Right renal pelvis (tissue), 4 donors: ENCODE results near the gene YPEL4. TPM values are rescaled to one million over a fixed set of nuclear protein-coding genes. Genes with fewer than 3 reads are reported as not detected.
A peak's percentile ranks its signal among the peaks of the same experiment; 100 is the strongest.
"Not testable (repeated sequence)": the region's sequence is repeated elsewhere in the genome, so short reads cannot be mapped to it uniquely, and the experiment has no call there.

Experiments
- DNase-seq, 4 donors: peaks; one replicate each; pipeline ENCODE4 v3.0.0-alpha.2; 2013; ENCODE audit warnings: low read depth in 4 of 4, low spot score in 3 of 4, missing footprints in 1 of 4
- polyA plus RNA-seq, 4 donors: library from polyadenylated mRNA; unstranded; fragments of 120-200 nt; gene quantifications; one replicate each; pipeline ENCODE4 v1.2.1, GENCODE V29; 2013; ENCODE audit not compliant: insufficient read length in 4 of 4

The YPEL4 gene, protein sequence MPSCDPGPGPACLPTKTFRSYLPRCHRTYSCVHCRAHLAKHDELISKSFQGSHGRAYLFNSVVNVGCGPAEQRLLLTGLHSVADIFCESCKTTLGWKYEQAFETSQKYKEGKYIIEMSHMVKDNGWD
- polyA plus RNA-seq = 1 to 10 TPM; 1.5 to 2.5 (median 1.8) TPM

DNA sequence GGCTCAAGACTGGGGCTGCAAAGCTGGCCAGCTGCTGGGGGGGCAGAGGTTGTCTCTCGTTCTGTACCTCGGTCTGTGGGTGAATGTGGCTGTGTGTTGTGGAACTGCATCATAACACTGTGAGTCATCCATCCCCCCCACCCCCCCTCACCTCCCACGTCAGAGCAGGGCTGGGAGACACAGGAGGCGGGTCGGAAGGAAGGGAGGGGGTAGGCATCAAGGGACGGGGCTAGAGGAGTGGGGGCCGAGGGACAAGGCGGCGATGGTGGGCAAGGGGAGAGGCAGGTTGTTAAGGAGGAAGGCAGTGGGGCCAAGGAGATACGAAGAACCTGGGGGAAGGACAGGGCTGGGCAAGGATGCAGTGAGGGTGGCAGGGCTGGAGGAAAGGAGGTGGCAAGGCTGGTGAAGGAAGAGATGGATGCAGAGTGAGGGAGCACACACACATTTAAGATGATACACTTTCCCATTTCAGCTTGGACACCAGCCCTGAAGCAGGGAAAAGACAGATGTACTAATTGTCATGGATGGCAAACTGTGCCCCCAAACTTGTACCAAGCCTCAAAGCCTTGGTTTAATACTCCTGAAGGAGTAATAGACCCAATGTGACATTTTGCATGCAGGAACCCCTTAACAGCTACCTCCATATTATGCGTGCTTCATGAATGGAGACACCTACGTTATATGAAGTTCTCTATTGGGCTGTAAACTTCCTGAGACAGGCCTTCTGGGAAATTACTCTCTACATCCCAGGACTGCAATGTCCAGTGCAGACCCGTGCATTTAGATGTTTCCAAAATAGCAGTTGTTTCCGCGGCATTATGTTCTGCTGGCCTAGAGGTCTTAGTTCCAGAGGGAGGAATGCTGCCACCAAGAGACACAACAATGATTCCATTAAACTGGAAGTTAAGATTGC lies at the start of gene YPEL4:
Gene YPEL4, minus strand, starts transcription at position 87 of the 913 bp plus-strand sequence. CDS start 2,805 bp downstream, outside the sequence.
- DNase-seq = no peak

DNA sequence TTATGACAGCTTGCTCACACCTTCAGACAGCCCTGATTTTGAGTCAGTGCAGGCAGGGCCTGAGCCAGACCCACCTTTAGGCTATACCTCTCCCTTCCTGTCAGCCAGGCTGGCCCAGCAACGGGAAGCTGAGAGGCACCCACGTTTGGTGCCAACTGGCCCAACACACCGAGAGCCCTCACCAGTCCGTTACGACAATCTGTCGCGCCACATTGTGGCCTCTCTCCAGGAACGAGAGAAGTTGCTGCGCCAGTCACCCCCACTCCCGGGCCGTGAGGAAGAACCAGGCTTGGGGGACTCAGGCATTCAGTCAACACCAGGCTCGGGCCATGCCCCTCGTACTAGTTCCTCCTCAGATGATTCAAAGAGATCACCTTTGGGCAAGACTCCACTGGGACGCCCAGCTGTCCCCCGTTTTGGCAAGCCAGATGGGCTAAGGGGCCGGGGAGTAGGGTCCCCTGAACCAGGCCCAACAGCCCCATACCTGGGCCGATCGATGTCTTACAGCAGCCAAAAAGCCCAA lies 49.2 kb upstream of the YPEL4 start:
- no peak for DNase-seq

DNA sequence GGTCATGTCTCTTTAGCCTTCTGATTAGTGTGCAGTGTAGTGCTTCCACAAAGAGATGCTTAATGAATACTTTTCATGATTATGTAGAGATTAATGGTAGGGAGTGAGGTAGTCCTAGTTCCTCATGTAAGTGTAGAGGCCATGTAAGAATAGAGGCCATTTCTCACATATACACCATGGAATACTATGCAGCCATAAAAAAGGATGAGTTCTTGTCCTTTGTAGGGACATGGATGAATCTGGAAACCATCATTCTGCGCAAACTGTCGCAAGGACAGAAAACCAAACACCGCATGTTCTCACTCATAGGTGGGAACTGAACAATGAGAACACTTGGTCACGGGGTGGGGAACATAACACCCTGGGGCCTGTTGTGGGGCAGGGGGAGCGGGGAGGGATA lies 40.8 kb upstream of the YPEL4 start:
- not testable (repeated sequence) for DNase-seq

DNA sequence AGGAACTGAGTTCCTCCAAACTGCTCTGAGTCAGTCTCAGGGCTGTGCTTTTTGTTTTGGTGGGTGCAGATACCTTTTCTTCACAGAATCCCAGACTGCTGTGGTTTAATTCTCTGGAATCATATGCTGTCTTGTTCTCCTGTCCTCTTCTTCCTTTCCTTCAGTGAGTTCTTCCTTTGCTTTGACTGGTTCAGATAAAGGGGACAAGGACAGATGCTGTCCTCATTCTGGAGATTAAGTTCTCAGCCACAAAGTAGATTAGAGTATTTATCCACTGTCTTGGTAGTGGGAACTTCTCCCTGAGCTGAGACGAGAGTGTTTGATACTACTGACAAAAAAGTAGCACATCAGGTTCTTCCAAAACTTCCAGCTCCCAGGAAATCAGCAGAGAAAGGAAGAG lies 31.5 kb upstream of the YPEL4 start:
- no peak for DNase-seq

DNA sequence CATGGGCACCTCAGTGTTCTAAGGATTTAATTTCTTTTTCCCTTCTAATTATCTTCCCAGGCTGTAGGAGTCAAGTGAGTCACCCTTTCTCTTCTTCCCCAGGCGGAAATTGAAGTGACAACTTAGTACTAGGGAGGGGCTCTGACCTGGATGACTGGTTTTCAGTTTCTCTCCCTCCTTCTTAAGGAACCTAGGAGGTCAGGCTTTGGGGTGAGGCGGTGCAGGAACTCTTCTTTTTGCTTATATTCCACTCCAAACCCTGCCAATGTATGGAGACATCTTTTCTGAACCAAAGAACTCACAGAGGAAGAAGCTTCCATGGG lies 30.8 kb upstream of the YPEL4 start:
- no peak for DNase-seq

GRCh38 chr11:57679396-57679795 lies 29.7 kb upstream of the YPEL4 start:
- DNase-seq = no peak

GRCh38 chr11:57675176-57675941 lies 25.6 kb upstream of the YPEL4 start:
- no peak for DNase-seq

DNA sequence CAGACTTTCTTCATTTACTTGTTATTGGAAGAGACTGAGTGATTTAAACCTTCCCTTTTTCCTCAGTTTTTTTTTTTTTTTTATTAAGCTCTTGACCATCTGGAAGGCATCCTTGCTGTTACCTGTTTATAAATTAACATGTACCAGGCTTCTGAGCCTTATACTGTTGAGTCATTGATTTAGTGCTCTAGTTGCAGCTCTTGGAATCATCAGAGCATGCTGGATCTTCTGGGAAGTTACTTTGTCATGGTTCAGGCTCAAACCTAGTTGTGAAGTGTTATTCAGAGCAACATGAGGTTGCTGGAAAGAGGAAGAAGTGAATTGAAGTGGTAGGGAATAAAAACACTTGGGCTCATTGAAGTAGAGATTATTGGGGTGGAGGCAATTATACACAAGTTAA lies 24.5 kb upstream of the YPEL4 start:
- no peak for DNase-seq

DNA sequence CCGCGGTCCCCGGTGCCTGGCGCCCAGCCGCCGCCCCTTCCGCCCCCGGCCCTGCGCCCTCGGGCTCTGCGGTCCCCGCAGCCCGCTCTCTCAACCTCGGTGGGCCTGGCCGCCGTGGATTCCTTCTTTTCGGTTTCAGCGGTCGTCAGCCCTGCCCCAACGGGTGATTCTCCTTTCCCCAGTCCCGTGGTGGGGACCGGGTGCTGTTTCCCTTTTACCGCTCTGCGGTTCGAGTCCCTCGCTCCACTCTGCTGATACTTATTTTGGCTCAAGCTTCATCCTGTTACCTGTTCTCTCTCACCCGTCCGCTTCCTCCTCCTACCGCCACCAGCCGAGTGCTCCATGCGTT lies 18.7 kb upstream of the YPEL4 start:
- no peak for DNase-seq

GRCh38 chr11:57667736-57668433 lies 18.2 kb upstream of the YPEL4 start, which contains the start of gene ZDHHC5:
Gene ZDHHC5 (plus strand): TSS chr11:57668114. CDS start chr11:57673091, 4,977 bp downstream.
- DNase-seq = peak in 2 of 4 donors; percentile 97 to 98

DNA sequence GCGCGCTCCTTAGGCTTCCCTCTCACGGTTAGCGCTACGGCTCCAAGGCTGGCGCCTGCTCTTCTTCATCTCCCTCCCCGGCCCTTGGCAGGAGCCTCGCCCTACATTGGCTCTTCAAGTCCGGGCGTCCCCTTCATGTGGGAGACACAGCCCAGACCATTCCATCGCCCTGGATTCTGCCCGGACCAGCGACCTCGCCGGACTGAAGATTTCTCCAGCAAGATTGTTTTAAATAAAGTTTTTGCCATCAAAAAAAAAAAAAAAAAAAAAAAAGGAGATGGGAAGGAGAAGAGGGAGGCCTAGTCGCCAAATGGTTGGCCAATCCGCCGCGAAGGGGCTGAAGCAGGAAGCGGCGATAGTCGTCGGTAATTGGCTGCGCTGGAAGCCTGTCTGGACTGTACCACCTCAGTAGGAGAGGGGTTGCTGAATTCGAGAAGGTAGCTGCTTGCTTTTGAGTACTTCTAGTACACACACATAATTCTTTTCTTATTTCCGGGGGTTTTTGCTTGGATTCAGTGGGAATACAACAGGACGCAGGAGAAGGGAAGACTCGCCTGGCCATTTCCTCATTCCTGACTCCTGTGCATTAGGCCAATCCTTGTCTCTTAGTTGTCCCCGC lies 17.5 kb upstream of the YPEL4 start:
- peak; percentile 93 to 98 (median 96) for DNase-seq

DNA sequence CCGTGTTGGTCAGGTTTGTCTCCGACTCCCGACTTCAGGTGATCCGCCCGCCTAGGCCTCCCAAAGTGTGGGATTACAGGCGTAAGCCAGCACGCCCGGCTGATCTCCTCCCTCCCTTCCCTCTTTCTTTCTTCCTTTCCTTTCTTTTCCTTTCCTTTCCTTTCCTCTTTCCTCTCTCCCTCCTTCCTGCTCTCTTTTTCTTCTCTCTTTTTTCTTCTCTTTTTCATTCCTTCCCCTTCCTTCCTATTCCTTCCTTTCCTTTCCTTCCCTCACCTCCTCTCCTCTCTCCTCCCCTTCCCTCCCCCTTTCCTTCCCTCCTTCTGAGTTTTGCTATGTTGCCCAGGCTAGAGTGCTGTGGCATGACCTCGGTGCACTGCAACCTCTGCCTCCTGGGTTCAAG lies 14.3 kb upstream of the YPEL4 start:
- DNase-seq = no peak

DNA sequence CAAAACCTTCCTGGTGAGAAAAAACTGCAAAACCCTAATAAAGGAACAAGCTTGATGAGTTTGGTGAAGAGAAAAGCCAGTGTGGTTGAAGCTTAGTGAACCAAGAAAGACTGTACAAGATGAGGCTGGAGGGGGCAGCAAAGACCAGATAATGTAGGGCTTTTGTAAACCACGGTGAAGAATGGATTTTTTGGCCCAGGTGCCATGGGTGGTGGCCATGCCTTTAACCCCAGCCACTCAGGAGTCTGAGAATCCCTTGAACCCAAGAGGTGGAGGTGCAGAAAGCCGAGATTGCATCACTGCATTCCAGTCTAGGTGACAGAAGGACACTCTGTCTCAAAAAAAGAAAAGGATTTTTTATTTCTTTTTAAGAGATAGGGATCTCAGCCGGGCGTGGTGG lies 13.2 kb upstream of the YPEL4 start:
- DNase-seq = no peak

- no peak for DNase-seq
Observed at GRCh38 chr11:57659669-57660068, 10.0 kb upstream of the YPEL4 start.

DNA sequence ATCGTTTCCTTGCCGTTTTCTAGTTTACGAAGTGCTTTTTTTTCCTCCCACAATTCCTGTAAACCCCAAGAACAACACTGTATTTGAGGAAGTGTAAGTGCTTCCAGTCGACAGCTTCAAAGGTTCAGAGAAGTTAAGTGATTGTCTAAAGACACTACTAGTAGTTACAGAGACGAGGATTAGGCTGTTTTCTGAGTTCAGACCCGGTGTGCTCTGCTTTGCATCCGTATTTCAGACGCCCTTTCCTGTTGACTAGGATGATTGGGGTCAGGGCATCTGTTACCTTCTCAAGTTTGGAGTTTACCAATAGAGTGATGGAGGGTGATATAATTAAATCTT lies 8.3 kb upstream of the YPEL4 start:
- DNase-seq = no peak

DNA sequence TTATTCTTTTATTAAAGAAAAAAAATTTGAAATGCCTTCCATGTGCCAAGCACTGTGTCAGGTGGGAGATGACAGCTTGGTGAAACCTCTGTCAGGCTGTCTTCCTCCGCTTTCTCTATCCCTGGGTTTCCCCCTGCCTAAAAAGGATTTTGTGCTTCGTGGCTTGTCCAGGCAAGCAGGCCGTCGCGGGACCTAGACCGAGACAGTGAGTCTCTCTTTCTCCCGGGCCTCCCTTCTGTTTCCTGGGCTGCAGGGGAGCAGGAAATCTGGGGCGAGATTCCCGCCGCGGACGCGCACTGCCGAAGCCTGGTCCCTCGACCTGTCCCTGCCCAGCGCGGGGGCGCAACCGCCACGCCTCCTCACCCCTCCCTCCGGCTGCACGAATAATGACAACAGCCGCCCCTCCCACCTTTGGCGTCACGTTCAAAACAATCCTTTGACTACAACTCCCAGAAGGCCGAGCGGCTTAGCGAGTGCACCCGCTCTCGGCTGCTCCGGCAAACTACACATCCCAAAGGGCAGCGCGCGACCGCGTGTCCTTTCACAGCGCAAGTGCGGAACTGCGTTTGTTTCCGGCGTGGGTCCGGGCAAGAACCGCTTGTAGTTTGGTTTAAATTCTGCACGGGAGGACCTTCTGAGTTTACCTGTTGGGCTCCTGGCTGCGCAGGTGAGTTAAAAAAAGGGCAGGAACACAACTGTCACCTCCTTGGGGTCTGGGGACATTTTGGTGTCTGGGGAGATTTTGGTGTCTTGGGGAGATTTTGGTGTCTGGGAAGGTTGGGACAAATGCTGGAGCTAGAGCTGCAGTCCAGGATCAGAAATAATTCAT lies 7.7 kb upstream of the YPEL4 start, which contains the start of gene CLP1:
Gene CLP1, plus strand, starts transcription at position 569 of the 829 bp plus-strand sequence. CDS start 1,715 bp downstream, outside the sequence.
- DNase-seq = peak; percentile 98 to 99 (median 98)

GRCh38 chr11:57656885-57657193 lies 7.1 kb upstream of the YPEL4 start:
- no peak for DNase-seq

- no peak for DNase-seq
Observed at GRCh38 chr11:57653163-57653562, 3.5 kb upstream of the YPEL4 start.

- DNase-seq = no peak
Observed at GRCh38 chr11:57652662-57653061, 3.0 kb upstream of the YPEL4 start.
